GM12891 (cell line): ENCODE data around the gene CHST1.

Experiments used
- PAX5 ChIP-seq: IDR thresholded peaks from 2 replicates; pipeline ENCODE4 v1.6.1; 2011; ENCODE audit warnings: low read length, moderate library complexity, mild to moderate bottlenecking; ENCODE audit not compliant: insufficient read depth, severe bottlenecking
- POLR2A ChIP-seq: IDR thresholded peaks from 2 replicates; pipeline ENCODE4 v1.6.1; 2011; ENCODE audit warnings: low read depth, low read length, control low read depth
- POLR2AphosphoS5 ChIP-seq: IDR thresholded peaks from 2 replicates; pipeline ENCODE4 v1.6.1; 2011; ENCODE audit warnings: low read depth, low read length, control low read depth
- POU2F2 ChIP-seq: IDR thresholded peaks from 2 replicates; pipeline ENCODE4 v1.6.1; 2011; ENCODE audit warnings: low read depth, mild to moderate bottlenecking, control low read depth, low read length, moderate library complexity
- SPI1 ChIP-seq: IDR thresholded peaks from 2 replicates; pipeline ENCODE4 v1.6.1; 2011; ENCODE audit warnings: low read depth, low read length, control low read depth
- TAF1 ChIP-seq: IDR thresholded peaks from 2 replicates; pipeline ENCODE4 v1.6.1; 2011; ENCODE audit warnings: low read depth, low read length, control low read depth

DNA sequence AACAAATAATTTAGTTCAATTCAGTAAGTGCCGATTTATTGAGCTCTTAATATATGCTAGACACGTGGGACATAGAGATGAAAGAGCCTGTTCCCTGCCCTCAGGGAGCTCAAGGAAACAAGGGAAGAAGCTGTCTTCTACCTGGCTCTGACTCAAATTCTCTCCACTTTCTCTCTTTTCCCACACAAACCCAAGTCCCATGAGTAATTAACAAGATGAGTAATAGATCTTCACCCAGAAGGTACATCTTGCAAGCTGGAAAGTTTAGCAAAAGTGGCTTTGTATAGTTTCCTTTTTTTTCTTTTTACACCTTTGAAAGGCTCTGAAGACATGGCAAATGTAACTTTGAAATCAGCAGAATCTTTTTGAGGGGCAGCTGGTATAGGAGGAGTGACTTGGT is 48.2 kb upstream of the CHST1 start:
- no peak for TF ChIP-seq TAF1
- no peak for TF ChIP-seq POLR2A
- TF ChIP-seq SPI1 = no peak
- no peak for TF ChIP-seq POLR2AphosphoS5
- TF ChIP-seq PAX5 = no peak
- TF ChIP-seq POU2F2 = no peak
